Right lung (tissue), 5 donors: ENCODE measurements around the gene PGAM1. TPM values are rescaled to one million over a fixed set of nuclear protein-coding genes. Genes with fewer than 3 reads are reported as not detected.
"Not testable (repeated sequence)": the region's sequence is repeated elsewhere in the genome, so short reads cannot be mapped to it uniquely, and the experiment has no call there.

ENCODE experiments used
- DNase-seq, 2 donors: peaks; one replicate each; pipeline ENCODE4 v3.0.0-alpha.2; 2013
- polyA plus RNA-seq, 5 donors: library from polyadenylated mRNA; unstranded; fragments of 120-200 nt; gene quantifications; one replicate each; pipeline versions ENCODE4 v1.2.1 to v1.2.3, GENCODE V29; 2013; ENCODE audit warnings: inconsistent platforms in 1 of 5, low replicate concordance in 1 of 5; ENCODE audit not compliant: insufficient read length in 5 of 5, insufficient read depth in 1 of 5

PGAM1 gene
- polyA plus RNA-seq, 5 donors = 148 to 180 (median 158) TPM

DNA sequence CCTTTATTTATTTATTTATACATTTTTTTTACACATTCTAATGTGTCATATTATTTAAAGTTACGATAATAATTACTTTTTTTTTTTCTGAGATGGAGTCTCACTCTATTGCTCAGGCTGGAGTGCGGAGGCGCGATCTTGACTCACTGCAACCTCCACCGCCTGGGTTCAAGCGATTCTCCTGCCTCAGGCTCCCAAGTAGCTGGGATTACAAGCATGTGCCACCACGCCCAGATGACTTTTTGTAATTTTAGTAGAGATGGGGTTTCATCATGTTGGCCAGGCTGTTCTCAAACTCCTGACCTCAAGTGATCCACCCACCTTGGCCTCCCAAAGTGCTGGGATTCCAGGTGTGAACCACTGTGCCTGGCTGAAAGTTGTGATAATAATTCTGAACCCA, 19.5 kb upstream of the PGAM1 start:
- not testable (repeated sequence) for DNase-seq

DNA sequence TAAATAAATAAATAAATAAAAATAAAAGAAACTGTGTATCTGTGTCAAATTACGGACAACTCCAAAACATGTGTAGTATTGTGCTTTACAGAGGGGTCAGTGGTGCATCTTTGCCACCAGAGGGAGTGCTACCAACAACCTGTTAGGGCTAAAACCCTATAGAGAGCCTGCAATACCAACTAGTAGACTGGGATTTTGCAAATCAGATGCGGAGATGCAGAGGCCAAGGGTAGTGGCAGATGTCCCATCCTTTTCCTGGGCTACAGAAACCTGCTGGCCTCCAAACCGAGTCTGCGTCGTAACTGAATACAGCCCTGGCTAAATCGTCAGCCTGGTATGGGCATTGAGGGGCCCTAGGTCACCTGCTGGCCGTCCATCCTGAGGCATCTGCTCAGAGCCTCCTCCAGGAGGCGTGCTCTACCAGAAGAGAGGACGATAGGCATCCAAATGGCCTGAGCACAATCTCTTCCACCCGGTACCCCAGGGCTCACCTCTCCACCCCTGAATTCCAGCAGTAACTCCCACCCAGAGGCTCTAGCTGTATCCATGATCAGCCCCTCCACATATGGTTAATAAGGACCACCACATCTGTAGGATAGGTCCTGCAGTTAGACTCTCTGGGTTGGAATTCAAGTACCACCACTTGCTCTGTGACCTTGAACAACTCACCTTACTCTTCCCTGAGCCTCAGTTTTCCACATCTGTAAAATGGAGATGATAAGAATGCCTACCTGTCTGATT, 18.6 kb upstream of the PGAM1 start:
- peak; percentile 55 to 60 for DNase-seq

DNA sequence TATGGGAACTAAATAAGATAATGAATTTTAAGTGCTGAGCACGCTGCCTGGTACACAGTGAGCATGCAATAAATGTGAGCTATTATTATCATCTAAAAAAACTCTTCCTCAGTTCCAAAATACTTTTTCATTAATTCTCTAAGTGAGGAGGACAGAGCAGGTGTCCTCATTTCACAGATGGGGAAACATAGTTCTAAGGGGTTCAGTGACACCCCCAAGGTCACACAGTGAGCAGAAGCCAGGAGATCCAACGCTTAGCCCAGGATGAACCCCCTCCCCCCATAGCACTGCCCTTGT, 18.1 kb upstream of the PGAM1 start:
- DNase-seq = no peak

DNA sequence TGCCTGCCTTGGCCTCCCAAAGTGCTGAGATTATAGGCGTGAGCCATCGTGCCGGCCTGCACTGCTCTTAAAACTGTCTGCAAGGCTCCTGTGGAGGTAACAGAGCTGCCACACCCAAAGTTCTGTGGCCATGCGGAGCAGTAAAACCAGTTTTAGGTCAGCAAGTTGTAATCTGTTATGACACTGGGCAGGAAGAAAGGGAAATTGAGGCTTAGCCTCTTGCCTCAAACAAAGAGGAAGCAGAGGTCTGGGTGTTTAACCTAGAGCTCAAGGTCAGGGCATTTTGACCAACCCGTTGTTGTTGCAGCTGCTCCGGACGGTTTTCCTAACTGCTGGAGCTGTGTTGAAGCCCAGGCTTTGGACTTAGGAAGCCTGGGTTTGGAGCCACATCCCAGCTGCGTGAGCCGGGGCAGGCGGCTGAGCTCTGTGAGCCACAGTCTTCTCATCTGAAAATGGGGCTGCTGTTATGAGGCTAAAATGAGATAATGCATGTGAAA, 17.4 kb upstream of the PGAM1 start:
- DNase-seq = no peak

DNA sequence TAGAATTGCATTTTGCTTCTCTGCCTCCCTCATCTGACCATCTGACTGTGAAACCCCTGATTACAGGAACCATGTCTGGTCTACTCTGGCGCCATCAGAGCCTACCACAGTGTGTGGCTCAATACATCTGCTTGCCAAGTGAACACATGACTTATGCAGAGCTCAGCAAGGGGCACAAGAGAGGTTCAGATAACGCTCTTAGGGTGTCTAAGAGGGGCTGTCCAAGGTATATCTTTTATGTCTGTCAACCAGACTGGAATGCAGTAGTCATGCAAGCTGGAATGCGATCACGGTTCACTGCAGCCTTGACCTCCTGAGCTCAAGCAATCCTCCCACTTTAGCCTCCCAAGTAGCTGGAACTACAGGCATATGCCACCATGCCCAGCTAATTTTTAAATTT, 14.6 kb upstream of the PGAM1 start:
- DNase-seq = no peak

DNA sequence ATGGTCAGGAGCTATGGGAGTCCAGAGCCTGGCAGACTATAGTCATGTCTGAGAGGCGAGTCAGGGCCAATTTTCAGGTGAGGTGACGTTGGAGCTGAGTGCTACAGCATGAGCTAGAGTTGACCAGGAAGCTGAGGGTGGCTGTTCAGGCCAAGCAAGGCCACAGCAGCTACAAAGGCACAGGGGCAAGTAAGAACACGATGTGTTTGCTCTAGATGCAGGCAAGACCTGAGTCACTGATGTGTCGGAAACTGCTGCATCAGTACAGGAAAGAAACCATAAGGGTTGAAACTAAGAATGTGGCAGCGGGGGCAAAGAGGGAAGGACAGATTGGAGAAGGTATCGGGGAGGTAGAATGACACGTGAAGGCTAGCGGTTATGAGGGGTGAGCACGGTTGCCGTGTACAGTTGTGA, 13.1 kb upstream of the PGAM1 start:
- no peak for DNase-seq

DNA sequence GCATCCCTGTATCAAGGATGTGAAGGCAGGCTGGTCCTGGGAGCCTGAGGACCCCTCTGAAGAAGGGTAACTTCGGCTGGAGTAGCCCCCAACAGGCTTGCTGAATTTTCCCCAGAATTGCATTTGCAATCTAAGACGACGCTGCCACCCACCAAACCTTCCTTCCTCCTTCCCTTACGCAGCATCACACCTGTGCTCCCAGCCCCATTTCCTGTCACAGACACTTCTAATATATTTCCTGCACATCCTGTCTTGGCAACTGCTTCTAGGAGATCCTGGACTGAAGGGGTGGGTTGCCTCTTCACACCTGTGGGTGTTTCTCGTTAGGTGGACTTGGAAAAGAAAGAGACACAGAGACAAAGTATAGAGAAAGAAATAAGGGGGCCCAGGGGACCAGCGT, 9.4 kb upstream of the PGAM1 start:
- DNase-seq = no peak

DNA sequence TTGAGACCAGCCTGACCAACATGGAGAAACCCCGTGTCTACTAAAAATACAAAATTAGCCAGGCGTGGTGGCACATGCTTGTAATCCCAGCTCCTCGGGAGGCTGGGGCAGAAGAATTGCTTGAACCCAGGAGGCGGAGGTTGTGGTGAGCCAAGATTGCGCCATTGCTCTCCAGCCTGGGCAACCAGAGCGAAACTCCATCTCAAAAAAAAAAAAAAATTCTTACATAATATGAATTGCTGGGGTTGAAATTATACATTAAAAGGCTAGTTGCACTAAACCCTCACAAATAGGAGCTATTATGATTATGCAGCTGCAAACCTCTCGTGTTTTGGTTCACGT, 2.3 kb upstream of the PGAM1 start:
- not testable (repeated sequence) for DNase-seq

DNA sequence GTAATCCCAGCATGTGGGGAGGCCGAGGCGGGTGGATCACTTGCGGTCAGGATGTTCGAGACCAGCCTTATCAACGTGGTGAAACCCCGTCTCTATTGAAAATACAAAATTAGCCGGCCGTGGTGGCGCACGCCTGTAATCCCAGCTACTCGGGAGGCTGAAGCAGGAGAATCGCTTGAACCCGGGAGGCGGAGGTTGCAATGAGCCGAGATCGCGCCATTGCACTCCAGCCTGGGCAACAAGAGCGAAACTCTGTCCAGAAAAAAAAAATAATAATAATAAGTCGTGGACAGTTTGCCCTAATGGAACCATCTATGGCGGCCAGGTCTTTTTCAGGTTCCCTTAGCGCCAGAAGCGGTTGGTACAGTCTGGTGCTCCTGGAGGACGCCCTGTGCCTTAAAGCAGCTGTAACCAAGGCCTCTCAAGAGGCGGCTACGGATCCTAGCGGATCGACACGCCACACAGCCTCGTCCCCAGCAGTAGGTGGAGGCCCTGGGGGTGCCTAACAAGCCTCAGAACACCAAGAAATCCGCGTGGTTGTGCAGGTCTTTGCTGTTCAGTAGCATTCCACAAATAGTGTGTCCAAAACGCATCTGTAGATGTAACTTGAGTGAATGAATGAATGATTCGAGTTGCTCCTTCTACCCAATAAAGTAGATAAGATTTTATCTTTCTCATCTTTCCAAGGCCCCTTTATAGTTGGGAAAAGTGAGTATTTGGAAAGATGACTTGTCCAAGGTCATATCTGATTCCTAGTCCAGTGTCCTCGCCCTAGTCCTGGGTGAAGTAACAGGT, 982 bp downstream of the PGAM1 start:
- no peak for DNase-seq

DNA sequence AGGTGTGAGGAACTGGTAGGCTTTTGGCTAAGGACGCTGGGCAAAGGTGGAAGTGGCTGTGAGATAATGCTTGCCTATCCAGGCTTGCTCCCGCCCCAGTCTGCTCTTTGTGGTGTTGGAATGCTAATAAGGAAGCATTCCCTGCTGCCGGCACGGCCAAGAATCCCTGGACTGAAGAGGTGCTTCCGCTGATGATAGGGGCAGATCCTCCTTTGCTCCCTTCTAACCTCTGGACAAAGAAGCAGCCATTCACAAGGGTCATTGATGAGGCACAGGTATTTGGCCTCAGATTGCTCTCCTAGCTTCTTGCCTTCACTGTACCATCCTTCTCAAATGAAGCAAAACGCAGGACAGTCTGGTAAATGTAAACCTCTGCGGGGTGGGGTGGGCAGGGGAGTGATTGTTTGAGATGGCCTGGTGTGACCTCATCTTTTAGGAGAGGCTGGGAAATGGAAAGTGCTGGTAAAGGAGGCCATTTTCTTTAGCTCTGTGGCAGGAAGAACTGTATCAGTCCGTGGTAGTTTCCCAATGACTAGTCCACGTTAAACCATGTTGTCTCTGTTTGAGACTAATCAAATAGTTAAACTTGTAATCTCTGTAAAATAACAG, 1.7 kb downstream of the PGAM1 start:
- no peak for DNase-seq

DNA sequence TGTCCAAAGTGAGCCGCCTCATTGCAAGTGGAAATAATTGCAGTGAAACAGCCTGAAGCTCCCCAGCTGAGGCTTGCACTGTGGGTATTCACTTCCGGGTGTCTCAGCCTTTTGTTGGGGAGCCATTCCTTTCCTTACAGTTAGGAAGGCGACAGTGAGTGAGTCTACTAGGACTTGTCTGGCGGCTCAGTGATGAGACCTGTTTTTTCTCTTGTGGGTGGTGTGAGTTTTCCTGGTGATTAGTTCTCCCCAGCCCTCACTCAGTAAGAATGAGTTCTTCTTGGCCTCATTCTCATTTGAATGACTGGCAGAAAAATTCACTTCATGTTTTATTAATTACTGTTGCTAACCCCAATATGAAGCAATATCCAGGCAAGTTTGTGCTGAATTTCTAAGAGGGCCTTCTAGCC, 2.6 kb downstream of the PGAM1 start:
- no peak for DNase-seq

DNA sequence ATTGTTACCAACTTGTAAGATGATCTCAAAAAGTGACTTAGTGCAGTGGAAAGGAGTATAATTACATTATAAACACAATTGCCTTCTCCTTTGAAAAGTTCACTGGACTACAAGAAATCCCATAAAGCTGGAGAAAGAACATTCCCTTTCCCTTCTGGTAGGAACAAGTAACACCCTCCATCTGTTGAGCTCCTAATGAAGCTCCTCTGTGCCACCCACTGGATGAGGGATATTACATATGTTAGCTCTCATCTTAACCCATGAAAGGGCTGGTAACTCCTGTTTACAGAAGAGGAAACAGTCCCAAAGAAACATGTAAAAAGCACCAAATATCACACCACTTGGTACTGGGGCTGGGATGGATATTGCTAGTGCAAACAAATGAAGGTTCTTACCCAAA, 8.1 kb downstream of the PGAM1 start:
- no peak for DNase-seq

DNA sequence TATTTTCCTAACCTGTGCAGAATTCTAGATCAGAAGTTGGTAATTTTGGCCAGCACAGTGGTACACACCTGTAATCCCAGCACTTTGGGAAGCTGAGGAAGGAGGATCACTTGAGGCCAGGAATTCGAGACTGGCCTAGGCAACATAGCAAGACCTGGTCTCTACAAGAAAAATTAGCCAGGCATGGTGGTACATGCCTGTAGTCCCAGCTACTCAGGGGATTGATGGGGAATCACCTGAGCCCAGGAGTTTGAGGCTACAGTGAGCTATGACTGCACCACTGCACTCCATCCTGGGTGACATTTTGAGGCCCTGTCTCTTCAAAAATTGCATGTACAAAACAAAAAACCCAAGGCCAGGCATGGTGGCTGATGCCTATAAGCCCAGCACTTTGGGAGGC, 8.6 kb downstream of the PGAM1 start:
- DNase-seq = no peak

DNA sequence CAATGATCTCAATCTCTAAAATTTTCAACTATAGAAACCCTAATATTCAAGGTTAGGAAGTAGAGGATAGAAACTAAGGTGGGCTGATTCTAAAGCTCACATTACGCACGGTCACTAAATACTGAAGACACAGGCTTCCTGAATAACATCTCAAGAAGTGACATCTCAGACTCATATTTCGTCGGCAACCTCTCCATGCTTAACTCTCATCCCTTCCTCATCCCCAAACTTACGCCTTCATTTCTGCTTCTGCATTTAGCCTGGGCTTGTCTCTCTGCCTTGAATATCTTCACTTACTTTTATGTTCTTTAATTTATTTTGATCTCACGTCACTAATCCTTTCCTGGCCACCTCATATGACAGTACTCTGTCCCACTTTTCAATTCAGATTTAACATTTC, 9.2 kb downstream of the PGAM1 start:
- DNase-seq = no peak

DNA sequence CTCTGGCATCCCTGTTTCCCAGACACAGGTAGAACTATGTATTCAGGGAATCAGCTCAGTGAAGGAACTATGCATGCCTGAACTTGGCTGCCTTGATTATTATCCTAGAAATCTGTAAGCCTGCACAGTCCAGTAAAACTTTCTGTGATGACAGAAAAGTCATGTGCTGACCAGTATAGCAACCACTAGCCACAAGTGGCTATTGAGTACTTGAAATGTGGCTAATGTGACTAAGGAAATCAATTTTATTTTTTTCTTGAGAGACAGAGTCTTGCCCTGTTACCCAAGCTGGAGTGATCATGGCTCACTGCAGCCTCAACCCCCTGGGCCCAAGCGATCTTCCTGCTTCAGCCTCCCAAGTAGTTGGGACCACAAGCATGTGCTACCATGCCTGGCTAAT, 16.3 kb downstream of the PGAM1 start:
- no peak for DNase-seq

DNA sequence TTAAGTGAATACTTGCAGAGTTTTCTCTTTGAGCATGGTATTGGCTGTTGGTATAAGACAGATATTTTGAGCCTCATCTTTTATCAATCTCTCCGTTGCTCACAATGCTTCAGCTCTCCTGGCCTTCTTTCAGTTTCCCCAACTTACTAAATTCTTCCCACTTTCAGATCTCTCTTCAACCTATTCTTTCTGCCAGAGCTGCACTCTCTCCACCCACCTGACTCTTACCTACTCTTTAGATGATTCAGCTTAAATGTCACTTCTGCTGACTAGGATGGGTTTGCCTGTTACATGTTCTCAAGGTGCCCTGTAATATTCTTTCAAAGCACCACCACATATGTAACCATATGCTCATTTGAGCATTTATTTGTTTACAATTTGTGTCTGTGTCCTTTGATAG, 18.2 kb downstream of the PGAM1 start:
- no peak for DNase-seq

DNA sequence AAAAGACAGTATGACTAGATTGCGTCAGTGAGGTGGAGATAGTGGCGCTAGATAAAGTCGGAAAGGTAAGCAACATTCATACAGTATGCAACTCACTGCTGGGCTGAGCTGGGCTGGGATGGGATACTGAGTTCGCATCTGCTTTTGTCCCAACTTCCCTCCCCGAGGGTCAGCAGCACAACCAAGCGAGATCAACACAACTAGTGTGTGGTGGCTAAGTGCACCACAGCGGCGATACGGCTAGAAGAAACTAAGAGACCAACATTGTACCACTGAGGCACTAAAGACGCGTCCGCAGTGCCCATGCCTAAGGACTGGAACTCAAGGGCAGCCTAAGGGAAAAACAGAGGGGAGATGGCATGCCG, 19.3 kb downstream of the PGAM1 start:
- no peak for DNase-seq

DNA sequence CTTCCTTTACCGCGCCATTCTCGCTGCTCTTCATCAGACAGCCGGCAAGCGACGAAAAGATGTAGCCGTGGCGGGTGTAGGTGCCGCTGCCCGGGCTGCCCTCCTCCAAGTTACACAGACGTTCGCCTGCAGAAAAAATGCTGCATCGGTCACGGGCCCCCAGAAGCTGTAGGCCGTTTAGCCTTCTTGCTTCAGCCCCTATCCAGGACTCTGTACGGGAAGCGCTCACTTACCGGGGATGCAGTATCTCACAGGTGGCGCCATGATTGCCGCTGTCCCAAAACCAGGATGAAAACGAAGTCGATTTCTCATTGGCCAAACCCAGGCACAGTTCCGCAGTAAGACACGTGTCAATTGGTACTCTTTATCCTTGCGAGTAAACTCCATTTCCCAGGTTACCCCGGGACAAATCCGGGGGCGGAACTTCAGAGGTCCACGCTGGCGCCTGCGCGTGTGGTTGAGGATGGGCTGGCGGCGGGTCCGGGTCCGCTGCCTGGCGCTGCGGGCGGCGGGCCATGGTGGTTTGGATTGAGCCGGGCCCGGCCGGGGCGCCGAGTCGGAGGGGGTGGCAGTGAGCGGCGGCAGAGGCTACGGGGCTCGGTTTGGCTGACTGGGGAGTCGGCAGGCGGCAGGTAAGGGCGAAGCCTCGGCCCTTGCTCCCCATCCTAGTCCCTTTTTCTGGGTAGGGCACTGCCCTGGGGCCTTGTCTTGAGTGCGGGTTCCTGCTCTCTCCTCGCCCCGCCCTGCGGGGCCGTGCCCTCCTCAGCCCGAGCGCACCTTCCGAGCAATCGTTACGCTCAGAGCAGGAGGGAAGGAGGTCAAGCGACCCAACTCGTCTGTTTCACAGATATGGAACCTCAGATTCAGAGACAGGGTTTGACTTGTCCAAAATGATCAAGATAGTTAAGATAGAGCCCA, 20.0 kb downstream of the PGAM1 start, which contains the start of the genes EXOSC1 and ZDHHC16:
Gene EXOSC1, minus strand, starts transcription at position 285 of the 918 bp plus-strand sequence. Its CDS starts 21 bp downstream, at position 264.
Gene ZDHHC16, plus strand, starts transcription at position 454 of the 918 bp plus-strand sequence. CDS start 5,501 bp downstream, outside the sequence.
- peak; percentile 89 to 92 for DNase-seq

DNA sequence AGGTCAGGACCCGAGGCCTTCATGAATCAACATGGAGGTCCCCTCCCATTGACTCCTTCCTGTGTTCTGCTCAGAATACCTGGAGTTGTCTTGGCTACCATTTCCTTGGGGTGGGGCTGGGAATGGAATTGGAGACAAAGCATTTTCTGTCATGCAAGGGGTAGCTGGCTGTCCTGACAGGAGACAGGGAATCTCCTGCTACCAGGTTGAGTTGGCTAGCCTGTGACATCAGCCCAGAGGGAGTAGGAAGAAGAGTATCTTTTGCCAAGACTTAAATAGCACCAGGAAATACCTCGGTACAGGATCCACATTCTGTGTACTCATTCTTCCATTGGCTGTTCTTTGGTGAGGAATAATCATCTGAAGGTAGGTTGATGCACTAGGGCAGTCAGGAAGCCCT, 24.8 kb downstream of the PGAM1 start:
- DNase-seq = no peak

DNA sequence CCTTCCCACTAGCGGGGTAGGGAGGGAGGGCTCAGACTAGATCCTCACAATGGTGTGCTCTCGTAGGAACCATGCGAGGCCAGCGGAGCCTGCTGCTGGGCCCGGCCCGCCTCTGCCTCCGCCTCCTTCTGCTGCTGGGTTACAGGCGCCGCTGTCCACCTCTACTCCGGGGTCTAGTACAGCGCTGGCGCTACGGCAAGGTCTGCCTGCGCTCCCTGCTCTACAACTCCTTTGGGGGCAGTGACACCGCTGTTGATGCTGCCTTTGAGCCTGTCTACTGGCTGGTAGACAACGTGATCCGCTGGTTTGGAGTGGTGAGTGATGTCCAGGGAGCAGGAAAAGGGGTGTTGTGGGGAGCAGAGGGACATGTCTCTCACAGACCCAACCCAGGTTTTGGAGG, 25.6 kb downstream of the PGAM1 start:
- DNase-seq = no peak

DNA sequence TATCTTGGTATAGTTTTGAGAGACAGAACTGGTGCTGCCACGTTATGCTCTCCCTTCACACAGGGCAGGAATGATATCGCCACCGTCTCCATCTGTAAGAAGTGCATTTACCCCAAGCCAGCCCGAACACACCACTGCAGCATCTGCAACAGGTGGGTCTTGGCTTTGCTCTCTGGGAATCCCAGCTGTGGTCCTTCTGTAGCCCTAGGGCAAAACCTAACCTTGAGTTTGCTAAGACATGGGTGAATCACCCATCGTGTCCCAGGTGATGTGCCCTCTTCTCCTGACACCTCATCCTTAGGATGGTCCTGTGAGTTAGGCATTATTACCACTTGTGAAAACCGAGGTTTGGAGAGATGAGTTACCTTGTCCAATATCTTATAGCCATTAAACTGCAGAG, 26.4 kb downstream of the PGAM1 start:
- no peak for DNase-seq
